HCT116 (cell line): Measurements from ENCODE around the gene NCAPH2. TPM values are rescaled to one million over a fixed set of nuclear protein-coding genes. Genes with fewer than 3 reads are reported as not detected.

Source experiments
- ATAC-seq: fragments of 200-7000 bp; cut with Tn5 transposase; 2 replicates; pipeline ENCODE4 v1.9.1; 2020; ENCODE audit warnings: mild to moderate bottlenecking, moderate library complexity
- BruUV-seq: library from RNA; stranded (reverse); fragments of 400-500 nt; replicated peaks from 2 replicates; lab custom pipeline; 2021; lab: Mats Ljungman, UMichigan
- CTCF ChIA-PET: fragments of 300-600 bp; sonication (Branson Sonifier 250); formaldehyde crosslinking; loops from one replicate; lab custom pipeline; 2021; ENCODE audit warnings: antibody characterized with exemption; lab: Charles Lee
- POLR2A ChIA-PET: fragments of 300-600, 350-600 bp; sonication (Branson Sonifier 250); formaldehyde crosslinking; loops from one replicate; lab custom pipeline; 2021; ENCODE audit warnings: antibody characterized with exemption; lab: Charles Lee
- RAD21 ChIA-PET, 2 experiments: fragments of 300-600 bp; sonication (Branson Sonifier 250); formaldehyde crosslinking; loops; one replicate each; lab custom pipeline; 2023; ENCODE audit warnings: low total read pairs in 2 of 2; ENCODE audit not compliant: uncharacterized antibody in 2 of 2, unreplicated experiment in 2 of 2, low non-redundant PET in 1 of 2; lab: Charles Lee
- DNase-seq: peaks from one replicate; pipeline ENCODE4 v3.0.0-alpha.2; 2010; ENCODE audit warnings: low read depth, low spot score
- H2AFZ ChIP-seq: fragments of 200-600 bp; shearing (Covaris generic), sonication (generic); 2 replicates; pipeline ENCODE4 v1.6.1; 2017; ENCODE audit warnings: low read depth, mixed run types, mixed read lengths, antibody characterized with exemption, low read length; ENCODE audit not compliant: poor library complexity, severe bottlenecking
- H3K27ac ChIP-seq: 2 replicates; pipeline ENCODE4 v1.5.1; 2012; ENCODE audit warnings: low read depth, low read length
- H3K27me3 ChIP-seq: fragments of 200-600 bp; sonication (generic); 2 replicates; pipeline ENCODE4 v1.6.1; 2016; ENCODE audit warnings: mixed run types, low read length, mixed read lengths; ENCODE audit not compliant: insufficient read depth
- H3K36me3 ChIP-seq, 2 experiments: fragments of 200-500 bp in 1 of 2; fragments of 200-600 bp in 1 of 2; sonication (Bioruptor generic) in 1 of 2; sonication (generic) in 1 of 2; 2 replicates each; pipeline versions ENCODE4 v1.5.1 to v1.6.1; 2014 to 2016; ENCODE audit warnings: low read length in 2 of 2, inconsistent platforms in 1 of 2, mixed read lengths in 1 of 2, mixed run types in 1 of 2; ENCODE audit not compliant: insufficient read depth in 2 of 2, control insufficient read depth in 1 of 2
- H3K4me1 ChIP-seq, 2 experiments: fragments of 200-600 bp in 1 of 2; sonication (generic) in 1 of 2; 2 replicates each; pipeline versions ENCODE4 v1.5.1 to v1.6.1; 2012 to 2017; ENCODE audit warnings: low read length in 2 of 2, inconsistent platforms in 1 of 2, mild to moderate bottlenecking in 1 of 2, mixed read lengths in 1 of 2, mixed run types in 1 of 2, moderate library complexity in 1 of 2; ENCODE audit not compliant: insufficient read depth in 2 of 2, control insufficient read depth in 1 of 2
- H3K4me2 ChIP-seq: fragments of 200-600 bp; sonication (generic); 2 replicates; pipeline ENCODE4 v1.6.1; 2017; ENCODE audit warnings: mixed run types, low read length, mixed read lengths
- H3K4me3 ChIP-seq, 2 experiments: fragments of 200-600 bp in 1 of 2; sonication (generic) in 1 of 2; replicated peaks in 1 of 2; 2 replicates each; pipeline ENCODE4 v1.5.1; 2011 to 2016; ENCODE audit warnings: low read length in 2 of 2, control low read depth in 1 of 2, low read depth in 1 of 2, mild to moderate bottlenecking in 1 of 2, mixed read lengths in 1 of 2, mixed run types in 1 of 2
- H3K79me2 ChIP-seq: fragments of 200-600 bp; sonication (generic); 2 replicates; pipeline ENCODE4 v1.6.1; 2017; ENCODE audit warnings: mild to moderate bottlenecking, mixed run types, low read length, moderate library complexity, mixed read lengths; ENCODE audit not compliant: insufficient read depth
- H3K9ac ChIP-seq: fragments of 200-600 bp; sonication (generic); 2 replicates; pipeline ENCODE4 v1.6.1; 2016; ENCODE audit warnings: low read length, mixed read lengths
- H3K9me2 ChIP-seq: fragments of 200-600 bp; sonication (generic), shearing (Covaris generic); 2 replicates; pipeline ENCODE4 v1.6.1; 2017; ENCODE audit warnings: mixed run types, mild to moderate bottlenecking, moderate library complexity; ENCODE audit not compliant: insufficient read depth
- H3K9me3 ChIP-seq, 2 experiments: fragments of 200-500 bp in 1 of 2; fragments of 200-600 bp in 1 of 2; sonication (Bioruptor generic) in 1 of 2; sonication (generic) in 1 of 2; 2 replicates each; pipeline ENCODE4 v1.6.1; 2014 to 2017; ENCODE audit warnings: low read length in 2 of 2, mixed read lengths in 2 of 2, inconsistent platforms in 1 of 2, low read depth in 1 of 2, mild to moderate bottlenecking in 1 of 2, mixed run types in 1 of 2, moderate library complexity in 1 of 2; ENCODE audit not compliant: control insufficient read depth in 1 of 2, insufficient read depth in 1 of 2
- H4K20me1 ChIP-seq: fragments of 200-600 bp; sonication (generic), shearing (Covaris generic); 2 replicates; pipeline ENCODE4 v1.6.1; 2017; ENCODE audit warnings: mixed run types, mild to moderate bottlenecking, moderate library complexity; ENCODE audit not compliant: insufficient read depth
- ATF3 ChIP-seq: IDR thresholded peaks from 2 replicates; pipeline ENCODE4 v1.6.1; 2012
- CTCF ChIP-seq, 3 experiments: fragments of 200-600 bp in 1 of 3; sonication (generic) in 1 of 3; IDR thresholded peaks in 2 of 3; conservative IDR thresholded peaks in 1 of 3; 2 replicates each; pipeline ENCODE4 v1.5.1; 2012 to 2017; ENCODE audit warnings: low read depth in 2 of 3, low read length in 2 of 3, antibody characterized with exemption in 1 of 3, borderline replicate concordance in 1 of 3, control low read depth in 1 of 3, mild to moderate bottlenecking in 1 of 3, mixed read lengths in 1 of 3, mixed run types in 1 of 3, moderate library complexity in 1 of 3; ENCODE audit not compliant: insufficient read depth in 1 of 3
- ELF1 ChIP-seq: IDR thresholded peaks from 2 replicates; pipeline ENCODE4 v1.6.1; 2012; ENCODE audit warnings: low read depth, borderline replicate concordance
- EZH2 ChIP-seq: fragments of 200-600 bp; sonication (generic); IDR thresholded peaks from 2 replicates; pipeline ENCODE4 v1.6.1; 2017; ENCODE audit warnings: antibody characterized with exemption, mixed run types
- EZH2phosphoT487 ChIP-seq: fragments of 200-600 bp; IDR thresholded peaks from 2 replicates; pipeline ENCODE4 v1.6.1; 2018; ENCODE audit warnings: antibody characterized with exemption, borderline replicate concordance
- FOSL1 ChIP-seq: IDR thresholded peaks from 2 replicates; pipeline ENCODE4 v1.6.1; 2012; ENCODE audit warnings: low read depth
- JUND ChIP-seq: IDR thresholded peaks from 2 replicates; pipeline ENCODE4 v1.6.1; 2012
- POLR2A ChIP-seq: IDR thresholded peaks from 2 replicates; pipeline ENCODE4 v1.7.0; 2011; ENCODE audit warnings: borderline replicate concordance; ENCODE audit not compliant: insufficient read depth, insufficient read length; ENCODE audit errors: extremely low read depth
- POLR2AphosphoS5 ChIP-seq: IDR thresholded peaks from 2 replicates; pipeline ENCODE4 v1.6.1; 2011; ENCODE audit warnings: mild to moderate bottlenecking, low read depth, low read length, moderate library complexity
- RAD21 ChIP-seq: IDR thresholded peaks from 2 replicates; pipeline ENCODE4 v1.6.1; 2012; ENCODE audit warnings: low read depth, mild to moderate bottlenecking
- SP1 ChIP-seq: IDR thresholded peaks from 2 replicates; pipeline ENCODE4 v1.6.1; 2012; ENCODE audit warnings: low read depth
- SRF ChIP-seq: IDR thresholded peaks from 2 replicates; pipeline ENCODE4 v1.6.1; 2012; ENCODE audit warnings: low read depth
- ZBTB33 ChIP-seq: IDR thresholded peaks from 2 replicates; pipeline ENCODE4 v1.6.1; 2011; ENCODE audit warnings: mild to moderate bottlenecking, low read length, moderate library complexity; ENCODE audit not compliant: insufficient replicate concordance; ENCODE audit errors: extremely low read depth
- intact Hi-C: fragments of 100-400 bp; cut with micrococcal nuclease; formaldehyde crosslinking; loops from 2 replicates; pipeline ENCODE4 v1.10.0; 2022
- total RNA-seq: library from RNA; stranded (reverse); gene quantifications from one replicate; pipeline ENCODE4 v1.2.1, GENCODE V29; 2021; ENCODE audit not compliant: unreplicated experiment

The NCAPH2 gene
- total RNA-seq, 1 experiment from 2014 or later: 99.1 TPM

GRCh38 chr22:50464451-50464850 is 43.6 kb upstream of the NCAPH2 start:
- intact Hi-C loops: no loop called here
- H3K9me2 ChIP-seq: no peaks in the 10 kb centered on the region
- peaks cover 0 to 4% of the 10 kb centered on the region in 2 experiments; a peak in 2 of 4 replicates for H3K4me1 ChIP-seq
- DNase-seq (no peak), ATAC-seq (no peak)
- TF ChIP-seq ZBTB33 (no peak), POLR2A (no peak), ATF3 (no peak)
- no peaks in the 10 kb centered on the region for H3K27me3 ChIP-seq
- no peaks in the 10 kb centered on the region for H4K20me1 ChIP-seq
- H3K4me3 ChIP-seq: no peak overlapping the region
- H3K36me3 ChIP-seq: peaks cover 15 to 29% of the 10 kb centered on the region in 2 experiments; a peak in 3 of 4 replicates
- no peak overlapping the region for H3K4me2 ChIP-seq
- no peak overlapping the region for H3K27ac ChIP-seq
- no peak overlapping the region for H3K9ac ChIP-seq
- BruUV-seq: no TSS peak
- ChIA-PET RAD21 (no interaction called here), CTCF (no interaction called here), POLR2A (no interaction called here)
- no peak overlapping the region for H2AFZ ChIP-seq
- peaks cover 10% of the 10 kb centered on the region for H3K79me2 ChIP-seq
- no peaks in the 10 kb centered on the region for H3K9me3 ChIP-seq

GRCh38 chr22:50465066-50465930 is 42.7 kb upstream of the NCAPH2 start:
- Histone ChIP-seq H3K27me3 (no peaks in the 10 kb centered on the region), H3K4me3 (no peak overlapping the region), H3K27ac (no peak overlapping the region), H3K36me3 (peaks cover 15 to 26% of the 10 kb centered on the region in 2 experiments; a peak in 3 of 4 replicates), H3K4me2 (no peak overlapping the region), H3K9ac (no peak overlapping the region), H3K9me3 (no peaks in the 10 kb centered on the region), H2AFZ (no peak overlapping the region), H3K4me1 (peaks cover 7 to 13% of the 10 kb centered on the region in 2 experiments), H3K9me2 (no peaks in the 10 kb centered on the region), H3K79me2 (peaks cover 18% of the 10 kb centered on the region), H4K20me1 (no peaks in the 10 kb centered on the region)
- POLR2A ChIA-PET: no interaction called here
- ATAC-seq: no peak
- intact Hi-C loops: no loop called here
- RAD21 ChIA-PET: no interaction called here
- CTCF ChIA-PET: no interaction called here
- no TSS peak for BruUV-seq
- no peak for DNase-seq
- no peak for TF ChIP-seq JUND
- no peak for TF ChIP-seq CTCF (IDR thresholded peaks at IDR 0.05 in 2 of 3, conservative IDR thresholded peaks at IDR 0.05 in 1 of 3; ENCODE audit: borderline replicate concordance in 1 of 3, insufficient read depth in 1 of 3, low read depth in 2 of 3, low read length in 2 of 3)
- TF ChIP-seq EZH2: no peak
- TF ChIP-seq FOSL1: no peak
- no peak for TF ChIP-seq POLR2AphosphoS5
- no peak for TF ChIP-seq SRF
- TF ChIP-seq SP1: no peak
- TF ChIP-seq RAD21: no peak
- no peak for TF ChIP-seq ATF3
- no peak for TF ChIP-seq POLR2A
- no peak for TF ChIP-seq EZH2phosphoT487
- no peak for TF ChIP-seq ELF1
